ENCODE measurements around the gene DENND5A.

The DENND5A gene

DNA sequence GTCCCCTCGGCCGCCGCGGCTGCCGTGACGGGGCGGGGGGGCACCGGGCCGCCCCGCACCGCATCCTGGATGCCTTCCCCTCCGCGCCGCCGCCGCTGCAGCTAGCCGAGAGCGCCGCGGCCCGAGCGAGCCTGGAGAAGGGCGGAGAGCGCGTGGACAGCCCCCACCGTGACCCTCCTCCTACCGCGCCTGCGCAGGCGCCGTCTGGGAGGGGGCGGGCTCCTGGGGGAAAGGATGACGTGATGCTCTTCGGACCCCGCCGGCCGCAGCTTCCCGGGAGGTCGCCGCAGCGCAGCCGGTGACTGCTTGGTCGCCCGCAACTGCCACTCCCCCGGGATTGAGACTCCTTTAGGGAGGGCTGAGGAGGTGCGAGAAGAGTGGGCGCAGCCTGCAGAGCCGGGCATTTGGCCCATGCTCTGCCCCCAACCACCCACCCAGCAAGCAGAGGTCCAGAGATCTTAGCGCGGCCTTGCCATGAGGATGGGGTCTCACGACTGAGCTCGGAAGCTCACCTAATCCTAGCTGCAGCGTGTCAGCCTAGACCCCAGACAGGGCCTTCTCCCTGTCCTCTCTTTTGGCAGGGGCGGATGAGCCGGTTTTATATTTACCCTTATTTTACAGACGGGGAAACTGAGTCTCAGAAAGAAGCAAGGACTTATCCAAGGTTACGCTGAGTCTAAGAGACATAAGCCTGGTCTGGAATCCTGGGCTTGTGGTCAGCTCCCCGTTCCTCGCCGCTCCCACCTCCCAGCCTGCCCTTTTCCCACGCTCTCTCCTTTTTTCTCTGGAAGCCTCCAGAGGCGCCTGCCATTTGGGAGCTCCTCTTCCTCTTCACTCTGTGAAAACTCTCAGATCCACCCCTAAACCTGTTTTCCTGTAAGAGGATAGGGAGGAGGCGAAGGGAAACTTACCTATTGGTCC lies at the start of gene DENND5A:
Gene DENND5A, minus strand, starts transcription at position 140 of the 921 bp plus-strand sequence. CDS start 281 bp downstream, outside the sequence.
- peak; percentile 89 for DNase-seq (ENCODE audit: low spot score)

DNA sequence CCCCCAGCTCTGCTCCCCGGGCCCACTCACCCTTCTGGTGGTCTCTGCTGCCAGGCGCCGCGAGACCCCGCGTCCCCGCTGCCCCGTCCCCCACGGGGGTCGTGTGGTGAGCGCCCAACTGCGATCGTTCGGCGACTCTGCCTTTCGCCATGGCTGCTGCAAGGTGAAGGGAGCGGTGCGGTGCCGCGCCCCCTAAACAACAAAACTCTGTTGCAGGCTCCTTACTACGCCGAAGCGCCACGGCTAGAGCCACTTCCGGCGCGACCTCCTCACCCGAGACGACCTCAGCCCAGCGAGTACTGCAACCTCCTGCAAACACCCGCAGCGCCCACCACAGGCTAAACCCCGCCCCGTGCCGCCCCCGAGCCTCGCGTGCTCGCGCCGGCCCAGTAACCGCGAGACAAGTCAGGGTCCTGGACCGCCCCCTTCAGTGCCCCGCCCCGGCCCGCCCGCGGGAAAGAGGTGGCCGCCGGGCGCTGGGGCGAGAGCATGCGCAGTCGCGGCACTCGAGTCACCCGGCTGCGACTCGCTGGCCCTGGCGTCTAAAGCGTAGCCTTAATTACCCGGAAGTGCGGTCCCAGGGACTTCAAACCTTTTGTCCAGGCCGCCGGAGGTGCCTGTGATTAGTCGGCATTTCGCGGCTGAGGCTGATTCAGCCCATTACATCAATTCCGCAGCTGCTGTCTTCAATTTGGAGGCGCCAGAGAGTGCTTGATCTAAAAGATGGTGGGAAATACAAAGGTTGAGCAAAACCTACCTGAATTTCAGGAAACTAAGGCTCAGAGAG lies 49.3 kb upstream of the DENND5A start, which contains the start of gene TMEM41B:
Gene TMEM41B, minus strand, starts transcription at position 303 of the 787 bp plus-strand sequence. Its CDS starts 152 bp downstream, at position 151.
- DNase-seq (ENCODE audit: low spot score) = peak; percentile 97

- peak; percentile 33 for DNase-seq (ENCODE audit: low spot score)
Observed at GRCh38 chr11:9313648-9314290, 48.6 kb upstream of the DENND5A start.

- no peak for DNase-seq (ENCODE audit: low spot score)
Observed at GRCh38 chr11:9310485-9311090, 45.4 kb upstream of the DENND5A start.

DNA sequence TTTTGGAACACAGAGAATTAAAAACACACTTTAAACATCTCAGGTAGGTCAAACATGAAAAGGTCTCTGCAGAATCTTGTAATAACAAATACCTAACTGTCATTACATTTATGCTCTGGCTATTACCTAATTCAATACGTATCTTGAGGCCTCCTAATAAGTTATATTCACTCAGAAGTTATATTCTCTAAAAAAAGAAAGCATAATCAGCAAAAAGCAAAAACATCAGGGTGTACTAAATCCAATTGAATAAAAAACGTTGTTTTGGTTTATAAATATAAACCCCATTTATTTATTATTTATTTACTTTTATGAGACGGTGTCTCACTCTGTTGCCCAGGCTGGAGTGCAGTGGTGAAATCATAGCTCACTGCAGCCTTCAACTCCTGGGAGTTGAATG lies 39.0 kb upstream of the DENND5A start:
- no peak for DNase-seq (ENCODE audit: low spot score)

DNA sequence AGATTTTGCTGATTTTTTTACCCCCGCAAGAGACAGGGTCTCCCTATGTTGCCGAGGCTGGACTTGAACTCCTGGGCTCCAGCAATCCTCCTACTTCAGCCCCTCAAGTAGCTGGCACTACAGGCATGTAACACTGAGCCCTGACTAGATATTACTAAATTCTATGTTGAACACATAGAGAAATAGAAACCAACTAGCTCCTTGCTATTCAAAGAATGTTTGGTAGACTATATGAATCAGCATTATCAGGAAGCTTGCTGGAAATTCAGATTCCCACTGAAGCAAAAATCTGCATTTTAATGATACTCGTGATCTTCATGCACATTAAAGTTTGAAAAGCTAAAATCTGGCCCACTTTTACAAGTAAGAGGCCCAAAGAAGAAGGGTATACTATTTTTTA lies 37.3 kb upstream of the DENND5A start:
- DNase-seq (ENCODE audit: low spot score) = no peak

DNA sequence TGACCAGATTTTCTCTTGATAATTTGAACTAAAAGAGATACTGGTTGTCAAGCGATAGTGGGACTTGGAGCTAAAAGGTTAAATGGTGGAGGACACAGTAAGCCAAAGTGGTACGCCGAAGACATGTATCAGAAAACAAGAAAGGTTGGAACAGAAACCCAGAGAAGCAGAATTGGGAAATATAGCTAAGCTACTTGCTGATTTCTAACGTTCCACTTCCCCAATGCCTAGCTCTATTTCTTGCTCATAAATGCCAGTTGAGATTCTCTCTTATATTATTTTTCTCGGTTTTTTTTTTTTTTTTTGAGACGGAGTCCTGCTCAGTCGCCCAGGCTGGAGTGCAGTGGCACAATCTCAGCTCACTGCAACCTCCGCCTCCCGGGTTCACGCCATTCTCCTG lies 36.6 kb upstream of the DENND5A start:
- DNase-seq (ENCODE audit: low spot score) = no peak

GRCh38 chr11:9293646-9294045 lies 28.5 kb upstream of the DENND5A start:
- DNase-seq (ENCODE audit: low spot score) = no peak

- no peak for DNase-seq (ENCODE audit: low spot score)
Observed at GRCh38 chr11:9285850-9286587, 20.9 kb upstream of the DENND5A start.

GRCh38 chr11:9280655-9281301 lies 15.6 kb upstream of the DENND5A start:
- no peak for DNase-seq (ENCODE audit: low spot score)

- no peak for DNase-seq (ENCODE audit: low spot score)
Observed at GRCh38 chr11:9277176-9277575, 12.0 kb upstream of the DENND5A start.

DNA sequence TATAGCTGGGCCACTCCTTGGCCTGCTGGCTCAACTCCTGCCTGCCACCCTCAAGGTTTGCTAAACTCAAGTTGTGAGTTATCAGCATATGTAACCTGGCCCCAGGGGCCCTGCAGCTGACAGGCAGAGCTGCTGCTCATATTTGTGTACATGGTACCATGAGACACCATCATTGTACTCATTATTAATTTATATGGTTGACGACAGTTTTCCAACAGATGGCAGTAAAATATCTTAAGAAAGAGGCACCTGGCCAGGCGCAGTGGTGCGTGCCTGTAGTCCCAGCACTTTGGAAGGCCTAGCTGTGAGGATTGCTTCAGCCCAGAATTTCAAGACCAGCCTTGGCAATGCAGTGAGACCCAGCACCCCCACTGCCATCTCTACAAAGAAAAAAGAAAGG lies 11.4 kb upstream of the DENND5A start:
- no peak for DNase-seq (ENCODE audit: low spot score)

DNA sequence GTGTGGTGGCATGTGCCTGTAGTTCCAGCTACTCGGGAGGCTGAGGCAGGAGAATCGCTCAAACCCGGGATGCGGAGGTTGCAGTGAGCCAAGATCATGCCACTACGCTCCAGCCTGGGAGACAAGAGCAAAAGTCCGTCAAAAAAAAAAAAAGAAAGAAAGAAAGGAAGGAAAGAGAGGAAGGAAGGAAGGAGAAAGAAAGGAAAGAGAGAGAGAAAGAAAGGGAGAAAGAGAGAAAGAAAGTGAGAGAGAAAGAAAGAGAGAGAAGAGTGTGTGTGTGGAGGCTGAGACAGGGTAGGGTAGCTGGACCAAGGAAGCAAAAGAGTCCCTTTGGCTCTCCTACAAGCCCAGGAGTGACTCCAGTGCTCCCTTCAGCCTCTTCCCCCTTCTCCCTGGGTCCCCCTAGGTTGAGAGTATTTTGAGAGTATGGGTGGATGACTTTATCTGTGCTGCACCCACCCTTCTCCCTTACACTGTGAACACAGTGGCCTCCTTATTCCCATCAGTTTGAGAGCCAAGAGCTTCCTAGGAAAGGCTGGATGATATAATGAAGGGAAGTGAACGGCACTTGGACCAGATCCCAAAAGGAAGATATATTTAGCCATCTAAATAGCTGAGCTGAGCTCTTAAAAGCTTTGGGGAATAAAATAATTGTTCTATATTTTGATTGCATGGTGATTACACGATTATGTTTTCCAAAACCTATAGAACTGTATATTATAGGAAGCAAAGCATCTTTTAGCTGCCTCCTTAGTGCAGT lies 9.5 kb upstream of the DENND5A start:
- DNase-seq (ENCODE audit: low spot score) = peak; percentile 47

DNA sequence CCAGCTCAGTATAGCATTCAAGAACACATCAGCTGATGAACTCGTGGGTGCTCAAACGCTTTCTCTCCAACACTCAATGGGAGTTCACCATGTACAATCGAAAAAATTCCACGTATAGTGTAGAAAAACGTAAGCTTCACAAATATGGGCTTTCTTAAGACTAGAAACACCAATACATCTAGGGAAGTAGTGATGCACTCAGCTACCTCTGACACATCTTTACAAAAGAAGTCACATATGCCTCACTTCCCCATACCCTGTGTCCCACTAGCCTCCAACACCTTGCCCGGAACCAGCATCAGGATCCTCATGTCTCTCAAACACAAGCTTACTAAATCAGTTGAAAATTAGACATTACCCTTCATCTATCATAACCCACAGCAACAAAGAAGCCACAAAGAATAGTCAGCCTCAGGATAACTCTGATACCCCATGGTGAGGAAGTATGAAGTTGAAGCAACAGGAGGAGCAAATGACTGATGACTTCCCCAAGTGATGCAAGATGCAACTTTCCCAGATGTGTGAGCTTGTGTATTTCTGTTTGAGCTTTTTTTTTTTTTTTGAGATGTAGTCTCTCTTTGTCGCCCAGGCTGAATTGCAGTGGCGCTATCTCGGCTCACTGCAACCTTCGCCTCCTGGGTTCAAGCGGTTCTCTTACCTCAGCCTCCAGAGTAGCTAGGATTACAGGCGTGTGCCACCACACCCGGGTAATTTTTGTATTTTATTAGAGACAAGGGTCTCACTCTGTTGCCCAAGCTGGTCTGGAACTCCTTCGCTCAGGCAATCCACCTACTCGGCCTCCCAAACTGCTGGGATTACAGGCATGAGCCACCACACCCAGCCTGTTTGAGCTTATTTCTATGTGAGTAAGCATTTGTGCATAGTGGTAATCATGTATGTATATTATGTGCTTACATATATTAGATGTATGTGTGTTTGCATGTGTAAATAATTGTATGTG lies 8.5 kb upstream of the DENND5A start:
- peak; percentile 39 for DNase-seq (ENCODE audit: low spot score)

GRCh38 chr11:9269492-9270013 lies 4.4 kb upstream of the DENND5A start:
- DNase-seq (ENCODE audit: low spot score) = no peak

DNA sequence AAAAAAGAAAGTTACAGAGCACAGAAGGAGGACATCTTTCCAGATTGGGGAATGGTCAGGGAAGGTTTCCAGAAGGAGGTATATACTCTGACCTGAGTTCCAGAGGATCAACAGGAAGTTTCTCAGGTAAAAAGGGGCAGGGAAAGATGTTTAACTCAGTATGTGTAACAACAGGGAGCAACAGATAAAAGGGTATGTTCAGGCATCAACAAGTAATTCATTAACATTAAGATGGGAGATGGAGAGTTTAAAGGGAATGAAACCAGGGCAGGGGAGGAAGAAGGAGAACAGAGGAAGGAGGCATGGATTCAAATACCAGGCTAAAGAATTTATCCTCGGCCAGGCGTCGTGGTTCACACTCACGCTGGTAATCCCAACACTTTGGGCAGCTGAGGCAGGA lies 2.5 kb upstream of the DENND5A start:
- DNase-seq (ENCODE audit: low spot score) = no peak

DNA sequence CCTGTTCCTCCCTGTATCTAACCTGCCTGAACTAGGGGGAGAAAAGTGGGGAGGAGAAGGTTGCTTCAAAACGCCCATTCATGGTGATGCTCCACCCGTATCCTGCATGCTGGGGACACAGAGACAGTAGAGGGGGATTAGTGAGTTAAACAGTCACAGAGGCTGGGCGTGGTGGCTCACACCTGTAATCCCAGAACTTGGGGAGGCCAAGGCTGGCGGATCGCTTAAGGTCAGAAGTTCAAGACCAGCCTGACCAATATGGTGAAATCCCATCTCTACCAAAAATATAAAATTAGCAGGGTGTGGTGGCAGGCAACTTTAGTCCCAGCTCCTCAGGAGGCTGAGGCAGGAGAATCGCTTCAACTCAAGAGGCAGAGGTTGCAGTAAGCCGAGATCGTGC lies 1.8 kb upstream of the DENND5A start:
- no peak for DNase-seq (ENCODE audit: low spot score)

DNA sequence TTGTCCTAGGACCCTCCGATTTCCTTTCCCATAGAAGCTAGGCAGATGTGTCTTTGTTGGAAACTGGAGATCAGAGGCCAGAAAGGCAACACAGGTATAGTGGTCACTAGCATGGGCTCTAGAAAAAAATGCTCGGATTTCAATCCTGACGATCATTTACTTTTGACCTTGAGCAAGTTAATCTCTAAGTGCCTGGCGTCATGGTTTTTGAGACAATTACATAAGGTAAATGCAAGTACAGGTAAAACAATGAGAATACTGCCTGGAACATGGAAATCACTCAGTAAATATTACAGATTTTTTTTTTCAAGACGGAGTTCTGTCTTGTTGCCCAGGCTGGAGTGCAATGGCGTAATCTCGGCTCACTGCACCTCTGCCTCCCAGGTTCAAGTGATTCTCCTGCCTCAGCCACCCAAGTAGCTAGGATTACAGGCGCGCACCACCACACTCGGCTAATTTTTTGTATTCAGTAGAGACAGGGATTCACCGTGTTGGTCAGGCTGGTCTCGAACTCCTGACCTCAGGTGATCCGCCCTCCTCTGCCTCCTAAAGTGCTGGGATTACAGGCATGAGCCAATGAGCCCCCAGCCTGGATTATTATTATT lies 1.1 kb upstream of the DENND5A start:
- DNase-seq (ENCODE audit: low spot score) = no peak
